OCI-M2 (cell line): ENCODE data around the gene CADM3.

Source experiments
- DNase-seq: peaks from one replicate; lab custom pipeline; 2025; ENCODE audit not compliant: unreplicated experiment; lab: John Stamatoyannopoulos, UW

CADM3 gene

DNA sequence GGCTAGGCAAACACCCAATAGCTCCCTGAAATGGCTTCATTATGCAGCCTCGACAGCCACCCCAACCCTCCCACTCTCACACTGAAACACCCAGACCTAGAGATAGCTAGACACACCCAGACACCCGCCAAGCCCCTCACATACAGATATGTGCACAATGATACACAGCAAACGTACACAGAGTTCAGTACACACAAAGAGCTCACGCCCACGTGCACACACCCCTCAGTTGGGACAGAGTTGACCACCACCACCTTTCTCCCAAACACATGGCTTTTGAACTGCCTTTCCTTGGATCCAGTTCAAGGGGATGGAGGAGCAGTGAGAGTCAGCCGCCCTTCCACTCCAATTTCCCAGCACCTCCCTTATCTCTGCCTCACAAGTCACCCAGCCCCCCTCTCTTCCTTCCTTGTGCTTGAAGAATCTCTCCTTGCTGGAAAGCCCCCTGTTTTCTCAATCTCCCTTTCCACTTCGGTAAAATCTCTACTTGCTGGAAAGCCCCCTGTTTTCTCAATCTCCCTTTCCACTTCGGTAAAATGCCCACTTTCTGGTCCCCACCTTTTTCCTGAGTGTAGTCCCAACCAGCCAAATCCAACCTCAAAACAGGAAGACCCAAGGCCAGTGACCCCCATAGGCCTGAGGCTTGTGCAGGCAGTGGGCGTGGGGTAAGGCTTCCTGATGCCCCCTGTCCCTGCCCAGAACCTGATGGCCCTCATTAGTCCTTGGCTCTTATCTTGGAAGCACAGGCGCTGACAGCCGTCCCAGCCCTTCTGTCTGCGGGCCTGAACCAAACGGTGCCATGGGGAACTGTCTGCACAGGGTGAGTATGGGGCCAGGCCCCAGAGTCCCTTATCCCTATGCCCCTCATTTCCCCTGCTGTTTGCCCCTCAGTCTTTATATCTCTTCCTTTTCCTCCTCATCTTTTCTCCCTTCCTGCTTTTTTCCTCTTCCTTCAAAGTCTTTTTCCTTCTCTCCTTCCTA is 33.0 kb downstream of the CADM3 start, which contains the start of gene ACKR1:
Gene ACKR1, plus strand, starts transcription at position 715 of the 981 bp plus-strand sequence. Its CDS starts 85 bp downstream, at position 800.
- DNase-seq: peak; percentile 35

DNA sequence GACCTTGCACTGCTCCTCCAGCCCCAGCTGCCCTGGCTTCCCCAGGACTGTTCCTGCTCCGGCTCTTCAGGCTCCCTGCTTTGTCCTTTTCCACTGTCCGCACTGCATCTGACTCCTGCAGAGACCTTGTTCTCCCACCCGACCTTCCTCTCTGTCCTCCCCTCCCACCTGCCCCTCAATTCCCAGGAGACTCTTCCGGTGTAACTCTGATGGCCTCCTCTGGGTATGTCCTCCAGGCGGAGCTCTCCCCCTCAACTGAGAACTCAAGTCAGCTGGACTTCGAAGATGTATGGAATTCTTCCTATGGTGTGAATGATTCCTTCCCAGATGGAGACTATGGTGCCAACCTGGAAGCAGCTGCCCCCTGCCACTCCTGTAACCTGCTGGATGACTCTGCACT is 33.8 kb downstream of the CADM3 start:
- DNase-seq: no peak

DNA sequence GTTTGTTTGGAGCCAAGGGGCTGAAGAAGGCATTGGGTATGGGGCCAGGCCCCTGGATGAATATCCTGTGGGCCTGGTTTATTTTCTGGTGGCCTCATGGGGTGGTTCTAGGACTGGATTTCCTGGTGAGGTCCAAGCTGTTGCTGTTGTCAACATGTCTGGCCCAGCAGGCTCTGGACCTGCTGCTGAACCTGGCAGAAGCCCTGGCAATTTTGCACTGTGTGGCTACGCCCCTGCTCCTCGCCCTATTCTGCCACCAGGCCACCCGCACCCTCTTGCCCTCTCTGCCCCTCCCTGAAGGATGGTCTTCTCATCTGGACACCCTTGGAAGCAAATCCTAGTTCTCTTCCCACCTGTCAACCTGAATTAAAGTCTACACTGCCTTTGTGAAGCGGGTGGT is 34.7 kb downstream of the CADM3 start:
- DNase-seq: no peak

DNA sequence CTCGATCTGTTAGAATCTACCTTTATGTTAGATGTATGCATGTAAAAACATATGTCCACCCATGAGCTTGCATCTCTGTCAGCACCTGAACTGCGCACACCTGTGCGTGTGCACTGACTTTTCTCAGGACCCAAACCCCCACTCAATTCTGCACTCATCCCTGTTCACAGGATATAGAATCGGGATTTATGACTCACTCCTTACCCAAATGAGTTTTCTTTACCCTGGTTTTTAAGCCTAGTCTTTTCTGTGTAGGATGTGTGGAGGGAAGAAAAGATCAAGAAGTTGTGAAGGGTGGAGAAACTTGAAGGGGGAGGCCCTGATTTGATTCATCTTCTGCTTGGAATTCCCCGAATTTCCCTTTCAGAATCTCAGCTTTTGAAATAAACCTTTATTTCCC is 35.7 kb downstream of the CADM3 start:
- no peak for DNase-seq

DNA sequence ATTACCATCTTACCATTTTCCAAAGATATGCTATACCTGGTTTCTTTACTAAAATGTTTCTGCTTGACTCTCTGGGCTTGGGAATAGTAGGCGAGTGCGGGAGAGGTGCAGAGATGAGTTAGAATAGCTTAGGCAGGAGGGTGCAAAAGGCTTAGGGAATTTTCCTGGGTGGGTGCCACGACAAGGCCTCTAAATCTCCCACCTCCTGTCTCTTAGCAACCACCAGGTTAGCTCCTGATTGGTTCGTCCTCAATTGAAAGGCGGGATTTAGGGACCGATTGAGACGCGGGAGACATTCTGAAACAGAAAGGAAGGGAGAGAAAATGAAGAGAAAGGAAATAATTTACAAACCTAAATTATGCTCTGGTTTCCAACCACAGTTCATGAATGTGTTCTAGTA is 36.4 kb downstream of the CADM3 start:
- DNase-seq: no peak

DNA sequence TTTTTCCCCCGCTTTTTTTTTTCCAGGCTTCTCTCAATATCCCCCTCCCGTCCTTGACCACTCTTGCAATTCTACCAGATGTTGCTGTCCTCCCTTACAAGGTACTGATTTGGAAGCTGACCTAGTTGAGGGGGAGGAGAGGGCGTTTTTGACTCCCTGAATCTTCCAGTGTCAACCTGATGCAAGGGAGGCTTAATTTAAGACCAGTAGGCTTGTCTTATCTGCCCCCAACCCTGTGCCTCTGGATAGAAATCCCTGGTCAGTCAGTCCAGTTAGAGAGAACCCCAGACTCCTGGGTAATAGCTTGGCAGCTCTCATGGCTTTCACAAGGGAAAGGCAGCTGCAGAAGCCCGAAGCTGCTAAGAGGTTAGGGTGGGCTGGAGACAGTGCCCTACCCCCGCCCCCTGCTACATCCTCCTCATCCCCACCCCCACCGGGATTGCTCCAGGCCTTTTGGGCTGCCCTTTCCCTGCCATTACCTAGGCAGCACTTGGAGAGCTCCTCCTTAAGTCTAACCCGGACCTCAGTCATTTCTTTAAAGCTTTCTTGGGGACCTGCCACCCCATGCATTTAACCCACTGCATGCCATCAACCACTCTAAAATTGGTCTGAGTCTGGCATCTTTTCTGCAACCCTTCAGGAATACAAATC is 36.9 kb downstream of the CADM3 start:
- no peak for DNase-seq

DNA sequence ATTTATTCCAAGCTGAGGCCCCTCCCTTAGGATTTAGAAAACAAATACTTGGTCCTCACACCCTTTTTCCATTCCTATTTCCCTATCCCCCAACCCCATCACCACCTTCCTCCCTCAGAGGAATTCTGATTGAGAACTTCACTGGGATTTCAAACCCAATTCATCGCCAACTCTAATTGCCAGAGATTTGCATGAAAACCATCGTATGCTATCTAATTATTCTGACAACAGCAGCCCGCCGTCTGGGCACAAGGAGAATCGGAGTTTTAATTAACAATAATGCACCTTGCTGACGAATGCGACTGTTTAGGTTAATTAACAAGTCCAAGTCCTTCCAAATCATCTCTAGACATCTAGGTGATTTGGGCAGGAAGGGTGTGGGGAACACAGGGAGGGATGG is 37.6 kb downstream of the CADM3 start:
- DNase-seq: no peak

DNA sequence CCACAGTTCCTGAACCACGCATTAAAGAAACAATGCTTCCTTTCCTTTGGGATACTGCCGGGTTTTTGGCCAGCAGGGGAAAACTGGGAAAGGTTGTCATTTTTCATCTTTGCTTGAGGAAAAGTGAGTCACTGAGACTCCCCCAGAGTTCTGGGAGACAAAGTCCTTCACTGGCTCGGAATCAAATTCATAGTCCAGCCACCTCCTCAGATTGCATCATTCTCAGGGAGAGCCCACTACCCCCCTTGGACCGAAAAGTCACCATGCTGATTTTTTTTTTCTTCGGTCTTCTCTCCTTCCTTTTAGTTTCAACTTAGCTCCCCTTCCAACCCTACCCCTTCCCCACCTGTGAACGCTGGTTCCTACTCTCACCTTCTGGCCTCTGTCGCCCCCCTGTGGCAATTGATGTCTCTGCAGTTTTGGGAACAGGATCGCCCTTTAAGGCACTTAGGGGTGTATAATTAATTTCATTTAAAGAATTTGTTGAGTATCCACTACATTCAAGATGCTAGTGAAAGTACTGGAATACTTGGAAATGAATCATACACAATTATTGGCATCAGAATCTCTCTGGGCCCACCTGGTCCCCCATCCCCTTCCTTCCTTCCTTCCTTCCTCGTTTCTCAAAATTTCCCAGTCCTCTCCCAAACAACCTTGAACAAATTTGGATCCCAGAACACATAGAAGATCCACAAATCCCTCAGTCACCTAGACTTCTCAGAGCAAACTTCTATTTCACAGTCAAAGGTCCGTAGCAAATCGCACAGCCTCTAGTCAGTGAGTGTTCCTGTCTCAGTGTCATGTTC is 40.1 kb downstream of the CADM3 start:
- DNase-seq: no peak

DNA sequence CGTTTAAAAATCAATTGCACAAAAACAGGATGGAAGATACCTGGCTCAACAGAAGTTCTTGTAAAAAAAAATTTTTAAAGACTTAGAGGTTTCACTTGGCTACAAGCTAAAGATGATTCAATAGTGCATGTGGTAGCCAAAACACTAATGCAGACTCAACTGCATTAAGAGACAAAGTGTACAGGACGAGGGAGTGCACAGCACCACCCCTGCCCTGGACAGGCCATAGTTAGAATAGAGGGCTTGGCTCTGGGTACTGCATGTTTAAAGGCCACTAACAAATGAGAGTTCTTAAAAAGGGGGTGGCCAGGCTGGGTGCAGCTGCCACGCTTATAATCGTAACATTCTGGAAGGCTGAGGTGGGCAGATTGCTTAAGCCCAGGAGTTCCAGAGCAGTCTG is 41.2 kb downstream of the CADM3 start:
- no peak for DNase-seq

DNA sequence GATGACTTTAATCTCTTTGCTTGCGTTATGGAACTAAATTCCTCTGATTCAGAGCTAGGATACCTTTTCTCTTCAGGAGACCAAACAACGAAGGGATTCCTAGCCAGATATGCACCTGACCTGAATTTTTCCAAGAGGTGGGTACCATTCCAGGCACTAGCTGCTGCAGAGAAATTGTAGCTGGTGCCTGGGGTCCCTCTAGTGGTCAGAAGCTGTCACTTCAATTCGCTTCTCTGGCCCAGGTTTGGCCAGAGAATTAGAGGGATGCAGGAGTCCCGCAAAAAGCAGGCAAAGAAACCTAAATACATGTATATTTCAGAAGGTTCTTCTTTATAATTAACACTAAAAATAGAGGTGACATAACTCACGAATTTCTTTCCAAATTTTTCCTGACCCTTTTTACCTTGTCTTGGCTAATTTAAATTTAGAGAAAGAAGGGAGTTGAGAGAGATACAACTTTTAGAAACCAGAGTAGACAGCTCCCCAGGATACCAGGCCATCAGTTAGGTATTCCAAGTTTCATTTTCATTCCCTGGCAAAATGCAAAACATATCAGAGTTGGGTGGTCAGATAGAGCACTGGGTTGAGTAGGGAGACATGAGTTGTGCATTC is 42.8 kb downstream of the CADM3 start:
- DNase-seq: peak; percentile 33

DNA sequence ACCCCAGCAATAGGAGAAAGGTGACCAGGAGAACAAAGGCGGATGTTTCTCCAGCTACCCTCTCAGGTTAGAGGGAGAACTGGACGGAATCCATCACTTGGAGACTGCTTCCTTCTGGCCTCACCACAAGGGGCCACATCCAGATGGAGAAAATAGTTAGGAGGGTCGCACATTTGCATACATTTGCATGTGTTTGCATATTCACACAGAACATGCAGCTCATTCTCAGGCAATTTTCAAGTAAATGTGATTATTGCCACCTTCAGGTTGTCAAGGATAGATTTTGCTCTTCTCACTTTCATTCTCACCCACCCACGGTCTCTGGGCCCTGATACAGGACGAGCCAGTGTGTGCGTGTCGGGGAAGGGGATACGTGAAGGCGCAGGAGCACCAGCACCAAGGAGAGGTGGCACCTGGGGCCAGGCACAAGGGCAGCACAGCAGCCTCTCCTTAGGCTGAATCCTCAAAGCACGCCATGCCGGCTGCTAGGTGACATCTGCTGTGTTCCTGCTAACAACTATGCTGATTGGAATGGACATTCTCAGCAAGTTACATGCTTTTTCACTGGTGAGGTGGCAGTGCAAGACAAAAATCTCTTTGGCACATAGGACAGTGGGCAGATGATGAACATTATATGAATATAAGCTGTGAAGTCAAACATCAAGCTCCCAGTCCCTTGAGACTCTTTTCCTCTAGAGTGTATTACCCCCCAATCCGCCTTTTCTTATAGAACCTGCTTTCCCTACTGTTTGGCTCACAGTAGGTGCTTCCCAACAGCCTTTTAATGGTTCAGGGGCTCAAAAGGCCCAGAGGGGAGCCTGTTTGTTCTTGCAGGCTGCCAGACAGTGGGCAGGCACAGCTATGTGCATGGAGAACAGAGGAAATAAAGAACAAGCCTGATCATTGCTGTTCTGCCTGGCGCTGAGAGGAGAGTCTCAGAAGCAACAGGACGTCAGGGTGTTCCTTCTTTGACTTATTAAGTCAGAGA is 47.5 kb downstream of the CADM3 start:
- no peak for DNase-seq

DNA sequence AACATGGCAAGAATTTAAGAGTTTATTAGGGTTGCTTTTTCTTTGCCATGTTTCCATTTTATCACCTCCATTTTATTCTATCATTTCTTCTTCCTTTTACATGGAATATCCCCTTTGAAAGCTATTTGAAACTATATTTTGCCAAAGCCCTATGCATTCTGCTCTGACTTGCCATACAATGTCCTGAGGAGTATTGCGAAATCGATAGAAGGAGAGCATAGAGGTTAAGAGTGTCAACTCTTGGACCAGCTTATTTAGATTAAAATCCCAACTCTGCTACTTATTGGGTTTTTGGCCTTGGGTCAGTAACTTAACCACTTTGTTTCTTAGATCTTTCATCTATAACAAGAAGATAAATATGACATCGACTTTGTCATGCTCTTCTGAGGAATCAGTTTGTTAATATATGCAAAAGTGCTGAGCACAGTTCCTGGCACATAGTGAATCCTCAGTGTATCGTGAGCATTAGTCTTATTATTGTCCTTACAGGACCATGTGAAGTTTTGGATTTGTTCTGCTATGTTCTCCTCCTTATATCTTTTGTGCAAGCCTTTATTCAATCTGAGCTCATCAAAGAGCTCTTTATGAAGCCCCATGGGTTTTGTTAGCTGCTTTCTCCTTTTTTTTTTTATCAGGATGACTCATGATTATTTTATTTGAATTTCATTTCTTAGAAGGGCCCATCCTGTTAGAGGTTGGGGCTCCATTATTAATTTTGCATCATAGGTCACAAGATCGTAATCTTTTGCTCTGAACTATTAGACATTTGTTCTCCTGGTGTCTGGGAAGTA is 50.9 kb downstream of the CADM3 start:
- DNase-seq: no peak

DNA sequence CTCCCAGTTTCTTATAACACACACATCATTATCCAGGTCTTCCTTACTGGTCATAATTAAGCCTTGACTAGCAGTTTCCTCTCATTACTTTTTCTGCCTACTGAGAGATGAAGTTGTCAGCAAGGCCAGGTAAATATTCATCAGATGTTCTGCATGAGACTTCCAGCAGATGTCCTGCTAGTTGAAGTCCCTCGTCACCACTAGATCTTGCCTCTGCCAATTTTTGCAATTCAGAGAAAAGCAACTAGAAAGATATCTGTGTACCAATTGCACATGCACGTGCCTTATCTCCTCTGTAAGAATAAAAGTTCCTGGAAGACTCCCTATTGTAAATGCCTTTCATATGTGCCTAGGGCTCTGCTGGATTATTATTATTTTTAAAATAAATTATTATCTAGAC is 51.6 kb downstream of the CADM3 start:
- DNase-seq: no peak

DNA sequence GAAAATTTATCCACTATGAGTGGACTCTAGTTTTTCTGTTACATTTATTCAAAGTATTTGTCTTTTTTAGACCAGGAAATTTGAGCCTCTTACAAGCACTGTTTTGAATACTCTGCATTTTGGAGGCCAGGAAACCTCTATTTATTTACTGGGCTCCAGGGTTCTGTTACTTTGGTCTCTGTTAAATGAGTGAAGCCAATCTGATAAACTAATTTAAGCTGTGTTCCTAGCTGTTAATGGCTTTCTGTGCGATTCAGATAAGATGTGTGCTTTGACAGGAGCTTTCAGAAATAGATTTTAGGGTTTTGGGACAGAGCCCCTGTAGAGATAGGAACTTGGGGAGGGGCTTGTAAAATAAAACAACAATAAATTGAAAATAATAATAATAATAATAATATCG is 57.1 kb downstream of the CADM3 start:
- no peak for DNase-seq

DNA sequence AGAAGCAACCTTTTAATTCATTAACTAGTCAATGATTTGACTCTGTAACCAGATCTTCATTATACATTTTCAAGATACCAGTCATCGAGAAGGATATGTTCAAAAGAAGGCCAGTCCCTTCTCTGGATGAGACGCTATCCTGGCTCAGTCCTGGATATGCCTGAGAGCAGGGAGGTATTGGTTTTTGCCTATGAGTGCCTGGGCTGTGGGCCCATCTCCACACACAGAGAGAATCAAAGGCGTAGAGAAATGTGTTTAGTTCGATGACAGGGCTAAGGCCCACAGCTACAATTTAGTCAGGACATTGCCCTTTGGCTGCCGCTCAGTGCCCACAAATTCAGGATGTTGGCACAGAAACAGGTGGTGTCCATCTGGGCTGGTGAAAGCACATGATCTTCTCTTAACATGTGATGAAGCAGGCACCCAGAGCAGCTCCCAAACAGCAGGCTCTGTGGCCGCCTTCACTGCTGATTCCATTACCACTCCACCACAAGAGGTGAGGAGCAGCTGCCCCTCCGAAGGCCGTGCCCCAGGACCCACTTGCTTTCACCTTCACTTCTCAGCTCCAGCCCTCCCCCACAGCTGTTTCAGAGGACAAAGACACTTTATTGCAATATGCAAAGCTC is 58.0 kb downstream of the CADM3 start:
- no peak for DNase-seq

DNA sequence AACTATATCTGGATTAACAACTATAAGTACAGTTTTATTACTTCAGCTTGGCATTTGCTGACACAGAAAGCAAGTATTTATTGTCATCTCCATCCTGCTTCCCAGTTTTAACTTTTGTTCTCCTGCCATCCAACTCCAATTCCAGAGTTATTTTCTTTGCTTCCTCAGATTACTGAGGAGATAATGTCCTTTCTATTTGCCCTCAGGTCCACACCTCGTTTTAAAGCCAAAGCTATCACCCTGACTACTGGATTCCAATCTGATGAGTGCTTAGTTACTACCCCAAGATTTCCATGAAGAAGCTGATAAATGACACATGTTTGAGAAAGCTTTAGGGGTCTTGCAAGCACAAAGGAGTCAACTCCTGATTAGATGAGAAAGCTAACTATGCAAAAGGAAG is 58.5 kb downstream of the CADM3 start:
- no peak for DNase-seq

DNA sequence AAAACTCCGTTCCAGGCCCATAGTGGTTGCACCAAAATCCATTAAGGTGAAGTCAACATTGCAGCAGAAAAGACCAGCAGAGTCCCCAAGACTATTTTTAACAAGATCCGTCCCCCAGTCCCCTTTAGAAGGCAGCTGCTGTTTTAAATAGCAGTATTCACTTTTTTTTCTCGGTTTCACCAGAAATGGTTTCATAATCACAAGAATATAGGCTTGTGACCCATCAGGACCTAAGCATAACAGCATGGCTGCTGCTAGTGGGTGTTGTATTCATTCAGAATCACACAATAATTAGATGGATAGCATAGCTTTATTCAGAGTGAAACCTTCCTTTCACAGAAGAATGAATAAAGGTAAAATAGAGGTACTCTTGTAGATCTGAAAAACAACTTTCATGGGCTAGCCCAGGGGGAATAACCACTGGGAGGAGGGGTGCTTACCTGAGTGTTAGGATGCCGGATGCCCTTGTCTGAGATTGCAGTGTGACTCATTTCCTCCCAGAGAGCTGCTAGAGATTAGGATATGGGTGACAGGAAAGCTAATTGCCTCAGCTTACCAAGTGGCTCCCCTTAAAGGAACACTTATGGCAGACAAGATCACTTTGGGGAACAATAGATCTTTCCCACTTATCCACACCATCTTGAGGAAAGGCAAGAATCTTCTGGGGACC is 68.3 kb downstream of the CADM3 start:
- no peak for DNase-seq

DNA sequence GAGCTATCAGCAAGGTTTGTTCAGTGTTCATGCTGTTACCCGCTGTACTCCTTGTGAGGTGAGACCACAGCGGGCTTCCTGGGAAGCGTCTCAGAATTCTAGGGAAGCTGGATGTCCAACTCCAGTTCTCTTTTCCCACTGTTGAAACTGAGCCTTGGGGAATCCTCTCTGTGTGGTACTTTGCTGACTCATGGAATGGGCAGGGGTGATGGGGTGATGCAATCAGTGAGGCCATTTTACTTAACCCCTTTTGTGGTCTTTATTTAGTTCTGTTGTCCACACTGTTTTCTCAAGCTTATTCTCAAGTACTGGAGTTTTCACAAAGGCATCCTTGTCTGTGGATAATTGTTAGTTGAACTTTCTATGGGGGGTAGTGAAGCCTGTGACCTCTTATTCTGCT is 75.9 kb downstream of the CADM3 start:
- DNase-seq: no peak
